ENCODE measurements around the gene CHN2. TPM values are rescaled to one million over a fixed set of nuclear protein-coding genes. Genes with fewer than 3 reads are reported as not detected.

Gene CHN2
- total RNA-seq, 1 donor, result under 0.01 TPM

DNA sequence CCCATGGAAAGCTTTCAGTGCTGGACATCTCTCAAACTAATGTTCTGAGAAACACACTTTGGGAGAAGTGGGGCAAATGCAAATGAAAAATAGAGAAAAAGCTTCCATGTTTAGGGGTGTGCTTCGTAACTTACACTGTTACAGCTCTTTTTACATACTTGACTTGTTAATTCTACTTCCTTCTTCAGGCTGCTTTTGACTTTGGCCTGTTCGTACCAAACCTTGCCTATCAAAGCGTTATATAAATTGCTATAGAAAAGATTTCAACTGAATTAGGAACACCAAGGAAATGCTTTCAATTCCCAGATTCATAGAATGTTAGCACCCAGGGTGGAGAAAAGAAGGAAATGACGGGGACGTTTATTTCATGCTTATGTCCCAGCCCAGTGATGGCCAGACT is 228.3 kb downstream of the CHN2 start:
- H3K4me3 ChIP-seq (ENCODE audit: low read depth, low read length), result no peak overlapping the region
- TF ChIP-seq CTCF (IDR thresholded peaks at IDR 0.05; ENCODE audit: insufficient read depth, low read depth, low read length), result no peak

GRCh38 chr7:29424295-29424983 is 229.9 kb downstream of the CHN2 start:
- H3K4me3 ChIP-seq (ENCODE audit: low read depth, low read length), result no peak overlapping the region
- peak; percentile 6 for DNase-seq (ENCODE audit: low read depth)
- no peak for TF ChIP-seq CTCF (IDR thresholded peaks at IDR 0.05; ENCODE audit: insufficient read depth, low read depth, low read length)

More for the DNA sequence above, 228.3 kb downstream of the CHN2 start:
- no peak for DNase-seq (ENCODE audit: low read depth)

DNA sequence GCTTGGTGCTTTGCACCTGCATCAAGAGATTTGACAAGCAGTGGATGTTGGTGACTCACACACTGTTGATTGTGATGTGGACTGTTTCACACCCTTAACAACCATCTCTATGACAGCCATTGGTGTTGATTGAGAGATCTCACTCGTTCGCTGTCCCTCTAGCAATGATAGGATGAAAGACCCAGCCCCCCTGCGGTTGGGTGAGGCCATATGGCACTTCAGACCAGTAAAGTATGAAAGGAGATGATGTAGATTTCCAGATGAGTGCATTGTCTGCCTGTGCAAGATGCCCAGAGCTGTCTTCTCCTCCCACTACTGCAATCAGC is 230.4 kb downstream of the CHN2 start:
- no peak for TF ChIP-seq CTCF (IDR thresholded peaks at IDR 0.05; ENCODE audit: insufficient read depth, low read depth, low read length)
- no peak for DNase-seq (ENCODE audit: low read depth)
- no peak overlapping the region for H3K4me3 ChIP-seq (ENCODE audit: low read depth, low read length)

DNA sequence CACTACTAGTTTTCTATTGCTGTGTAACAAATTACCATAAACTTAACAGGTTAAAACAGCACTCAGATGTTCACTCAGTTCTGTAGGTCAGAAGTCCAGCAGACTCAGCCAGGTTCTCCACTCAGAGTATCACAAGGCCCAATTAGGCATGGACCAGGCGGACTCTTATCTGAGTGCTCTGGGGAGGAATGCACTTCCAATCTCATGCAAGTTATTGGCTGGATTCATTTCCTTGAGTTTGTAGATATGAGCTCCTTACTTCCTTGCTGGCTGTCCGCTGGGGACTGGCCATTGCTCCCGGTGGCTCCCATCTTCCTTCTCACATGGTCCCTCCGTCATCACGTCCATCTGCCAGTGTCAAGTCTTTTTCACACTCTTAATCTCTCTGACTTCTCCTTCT is 232.0 kb downstream of the CHN2 start:
- no peak for TF ChIP-seq CTCF (IDR thresholded peaks at IDR 0.05; ENCODE audit: insufficient read depth, low read depth, low read length)
- no peak for DNase-seq (ENCODE audit: low read depth)
- no peak overlapping the region for H3K4me3 ChIP-seq (ENCODE audit: low read depth, low read length)

DNA sequence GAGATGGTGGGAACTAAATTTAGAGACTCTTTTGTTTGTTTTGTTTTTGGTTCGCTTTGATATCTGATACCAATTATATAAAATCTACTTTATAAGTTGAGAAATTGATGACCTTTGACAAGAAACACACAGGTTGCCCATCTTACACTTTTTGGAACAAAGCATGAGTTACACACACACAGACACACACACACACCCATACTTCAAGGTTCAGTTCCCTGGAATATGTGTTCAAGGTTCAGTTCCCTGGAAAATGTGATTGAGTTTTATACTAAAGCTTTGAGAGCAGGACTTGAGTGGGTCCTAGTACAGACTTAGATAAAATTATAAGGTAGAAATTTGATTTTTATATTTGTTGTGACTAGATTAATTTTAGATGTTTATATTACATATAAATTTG is 234.8 kb downstream of the CHN2 start:
- no peak for TF ChIP-seq CTCF (IDR thresholded peaks at IDR 0.05; ENCODE audit: insufficient read depth, low read depth, low read length)
- no peak overlapping the region for H3K4me3 ChIP-seq (ENCODE audit: low read depth, low read length)
- DNase-seq (ENCODE audit: low read depth), result no peak

- no peak for DNase-seq (ENCODE audit: low read depth)
- no peak for TF ChIP-seq CTCF (IDR thresholded peaks at IDR 0.05; ENCODE audit: insufficient read depth, low read depth, low read length)
- H3K4me3 ChIP-seq (ENCODE audit: low read depth, low read length), result no peak overlapping the region
Observed at GRCh38 chr7:29430279-29430949, 235.8 kb downstream of the CHN2 start.

Data from fibroblast of villous mesenchyme (primary cell).